Tibial nerve (tissue), 3 donors: Measurements from ENCODE around the gene TBC1D22A.

ENCODE experiments used
- POLR2A ChIP-seq, 2 donors: fragments of 450-650 bp; IDR thresholded peaks; one replicate each; pipeline ENCODE4 v1.6.1; 2017; ENCODE audit warnings: antibody characterized with exemption in 2 of 2, mild to moderate bottlenecking in 2 of 2, moderate library complexity in 2 of 2
- TF ChIP-seq, protein P1 (sequence below), 5 experiments: fragments of 200-600 bp in 3 of 5; fragments of 450-650 bp in 2 of 5; sonication (generic) in 3 of 5; IDR thresholded peaks; one replicate each; pipeline ENCODE4 v1.5.1; 2016 to 2019; ENCODE audit warnings: antibody characterized with exemption in 5 of 5, mild to moderate bottlenecking in 3 of 5, moderate library complexity in 2 of 5

DNA sequence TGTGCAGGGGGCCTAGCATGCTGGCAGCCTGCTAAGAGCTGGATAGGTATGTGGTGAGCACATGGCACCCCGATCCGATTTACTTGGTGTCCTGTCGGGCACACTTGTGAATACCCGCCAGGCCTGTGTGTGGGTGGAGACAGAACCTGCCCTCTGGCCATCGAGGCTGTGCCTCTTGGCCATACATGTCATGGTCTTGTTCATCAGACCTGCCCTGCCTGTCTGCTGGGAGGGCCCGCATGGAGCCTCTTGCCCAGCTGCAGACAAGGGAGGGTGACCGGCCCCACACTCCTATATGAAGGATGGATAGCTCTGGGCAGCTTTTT lies 310.2 kb downstream of the TBC1D22A start:
- no peak for TF ChIP-seq POLR2A (IDR thresholded peaks at IDR 0.05)
- TF ChIP-seq, protein P1, sequence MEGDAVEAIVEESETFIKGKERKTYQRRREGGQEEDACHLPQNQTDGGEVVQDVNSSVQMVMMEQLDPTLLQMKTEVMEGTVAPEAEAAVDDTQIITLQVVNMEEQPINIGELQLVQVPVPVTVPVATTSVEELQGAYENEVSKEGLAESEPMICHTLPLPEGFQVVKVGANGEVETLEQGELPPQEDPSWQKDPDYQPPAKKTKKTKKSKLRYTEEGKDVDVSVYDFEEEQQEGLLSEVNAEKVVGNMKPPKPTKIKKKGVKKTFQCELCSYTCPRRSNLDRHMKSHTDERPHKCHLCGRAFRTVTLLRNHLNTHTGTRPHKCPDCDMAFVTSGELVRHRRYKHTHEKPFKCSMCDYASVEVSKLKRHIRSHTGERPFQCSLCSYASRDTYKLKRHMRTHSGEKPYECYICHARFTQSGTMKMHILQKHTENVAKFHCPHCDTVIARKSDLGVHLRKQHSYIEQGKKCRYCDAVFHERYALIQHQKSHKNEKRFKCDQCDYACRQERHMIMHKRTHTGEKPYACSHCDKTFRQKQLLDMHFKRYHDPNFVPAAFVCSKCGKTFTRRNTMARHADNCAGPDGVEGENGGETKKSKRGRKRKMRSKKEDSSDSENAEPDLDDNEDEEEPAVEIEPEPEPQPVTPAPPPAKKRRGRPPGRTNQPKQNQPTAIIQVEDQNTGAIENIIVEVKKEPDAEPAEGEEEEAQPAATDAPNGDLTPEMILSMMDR (IDR thresholded peaks at IDR 0.05): no peak
